HPDE6-E6E7 (cell line): Measurements from ENCODE around the gene CNDP1.
"Not testable (repeated sequence)": the region's sequence is repeated elsewhere in the genome, so short reads cannot be mapped to it uniquely, and the experiment has no call there.

ENCODE experiments used
- DNase-seq: peaks from one replicate; pipeline ENCODE4 v3.0.0; 2011; ENCODE audit warnings: missing footprints; ENCODE audit errors: extremely low spot score

Gene CNDP1

DNA sequence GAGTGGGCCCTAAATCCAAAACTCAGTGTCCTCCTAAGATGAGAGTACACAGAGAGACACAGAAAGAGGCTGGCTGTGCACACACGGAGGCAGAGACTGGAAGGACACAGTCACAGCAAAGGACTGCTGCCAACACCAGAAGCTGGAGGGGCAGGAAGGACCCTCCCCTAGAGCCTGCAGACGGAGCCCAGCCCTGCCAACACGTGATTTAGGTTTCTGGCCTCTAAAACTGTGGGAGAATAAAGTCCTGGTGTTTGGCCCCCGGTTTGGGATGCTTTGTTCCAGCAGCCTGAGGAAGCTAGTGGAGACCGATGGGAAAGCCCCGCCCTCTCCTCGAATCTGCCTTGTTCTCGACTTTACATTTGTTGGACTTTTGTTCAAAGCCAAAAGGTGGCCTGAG, 10.6 kb downstream of the CNDP1 start:
- no peak for DNase-seq

DNA sequence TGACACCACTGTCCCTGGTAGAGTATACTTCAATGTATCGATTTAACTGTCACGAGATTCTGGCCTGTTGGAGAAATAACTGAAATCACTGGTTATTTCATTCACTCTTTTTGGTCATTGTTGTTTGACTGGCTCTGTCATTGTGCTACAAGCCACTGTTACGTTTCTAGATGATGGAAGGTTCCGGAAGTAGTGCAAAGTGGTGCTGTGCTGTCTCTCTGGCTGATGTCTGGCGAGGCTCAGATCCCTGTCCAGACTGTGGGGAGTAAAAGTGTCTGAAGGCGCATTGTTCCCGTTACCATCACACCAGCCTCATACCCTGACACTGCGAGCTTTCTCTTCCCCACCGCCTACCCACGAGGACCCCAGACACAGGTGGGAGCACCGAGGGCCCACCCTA, 11.7 kb downstream of the CNDP1 start:
- DNase-seq = no peak

DNA sequence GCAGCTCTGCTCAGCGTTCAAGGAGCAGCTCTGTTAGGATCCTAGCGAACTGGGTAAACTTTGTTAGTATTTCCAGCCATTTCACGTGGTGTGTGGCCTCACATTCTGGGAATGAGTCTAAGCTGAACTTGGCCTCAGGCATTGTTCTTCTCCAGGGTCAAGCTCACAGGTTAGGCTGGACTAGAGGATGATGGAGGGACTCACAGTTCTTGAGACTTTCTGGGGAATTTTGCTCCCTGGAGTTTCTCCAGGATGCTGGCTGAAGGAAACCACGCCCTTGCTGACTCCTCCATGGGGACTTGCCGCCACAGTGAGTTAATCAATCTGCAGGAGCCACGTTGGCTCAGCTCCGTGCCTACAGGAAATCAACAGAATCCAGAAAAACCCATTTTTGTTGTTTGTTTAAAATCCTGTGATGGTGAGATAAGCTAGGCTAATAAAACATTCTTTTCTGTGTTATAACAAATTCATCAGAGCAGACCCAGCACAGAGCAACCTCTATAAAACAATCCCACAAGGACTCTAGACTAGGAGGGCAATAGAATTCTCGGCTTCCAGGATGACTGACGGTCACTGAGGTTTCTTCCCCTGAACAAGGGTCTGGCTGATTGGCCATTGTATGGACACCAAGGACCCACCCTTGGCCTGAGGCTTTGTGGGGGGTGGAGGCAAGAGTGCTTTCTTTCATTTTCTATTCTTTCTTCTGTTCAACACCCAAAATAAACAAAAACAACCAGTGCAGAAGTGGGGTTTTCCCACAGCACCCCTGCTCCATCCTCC, 12.6 kb downstream of the CNDP1 start:
- DNase-seq = no peak

DNA sequence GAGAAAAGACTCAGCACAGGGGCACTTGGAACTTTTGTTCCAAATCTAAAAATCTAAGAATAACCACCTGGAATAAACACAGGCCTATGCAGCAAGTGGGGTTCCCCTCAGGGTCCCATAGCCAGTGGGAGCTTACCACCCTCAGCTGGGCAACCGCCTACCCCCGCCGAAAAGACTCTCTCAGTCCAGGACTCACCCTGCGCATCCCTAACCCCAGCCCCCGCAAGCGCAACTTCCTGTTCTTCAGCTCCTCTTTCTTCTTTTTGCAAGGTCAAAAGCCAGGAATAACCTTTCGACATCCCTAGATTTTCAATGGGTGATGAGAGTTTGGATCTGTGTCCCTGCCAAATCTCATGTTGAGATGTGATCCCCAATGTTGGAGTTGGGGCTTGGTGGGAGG, 13.6 kb downstream of the CNDP1 start:
- DNase-seq = no peak

DNA sequence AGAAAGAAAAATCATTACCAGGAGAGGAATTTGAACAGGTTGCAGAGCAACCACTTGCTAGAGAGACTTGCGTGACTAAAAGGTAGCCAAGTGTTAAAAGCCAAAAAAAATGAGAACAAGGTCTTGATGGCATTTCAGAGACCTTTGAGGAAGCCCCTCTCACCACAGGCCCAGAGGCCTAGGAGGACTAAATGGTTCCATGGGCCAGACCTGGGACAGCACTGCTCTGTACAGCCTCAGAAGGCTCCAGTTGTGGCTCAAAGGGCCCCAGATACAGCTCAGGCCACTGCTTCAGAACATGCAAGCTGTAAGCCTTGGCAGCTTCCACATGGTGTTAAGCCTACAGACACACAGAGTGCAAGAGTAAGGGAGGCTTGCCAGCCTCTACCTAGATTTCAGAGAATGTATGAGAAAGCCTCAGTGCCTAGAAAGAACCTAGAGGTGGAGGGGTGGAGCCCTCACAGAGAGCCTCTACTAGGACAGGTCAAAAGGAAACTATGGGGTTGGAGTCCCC, 15.3 kb downstream of the CNDP1 start:
- no peak for DNase-seq

DNA sequence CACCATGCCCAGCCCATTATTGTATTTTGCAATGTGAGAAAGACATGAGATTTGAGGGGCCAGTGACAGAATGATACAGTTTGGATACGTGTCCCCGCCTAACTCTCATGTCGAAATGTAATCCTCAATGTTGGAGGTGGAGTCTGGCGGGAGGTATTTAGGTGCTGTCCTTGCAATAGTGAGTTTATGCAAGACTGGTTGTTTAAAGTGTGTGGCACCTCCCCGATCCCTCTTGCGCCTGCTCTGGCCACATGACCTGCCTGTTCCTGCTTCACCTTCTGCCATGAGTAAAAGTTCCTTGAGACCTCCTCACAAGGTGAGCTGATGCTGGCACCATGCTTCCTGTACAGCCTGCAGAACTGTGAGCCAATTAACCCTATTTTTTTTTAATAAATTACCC, 16.6 kb downstream of the CNDP1 start:
- no peak for DNase-seq

DNA sequence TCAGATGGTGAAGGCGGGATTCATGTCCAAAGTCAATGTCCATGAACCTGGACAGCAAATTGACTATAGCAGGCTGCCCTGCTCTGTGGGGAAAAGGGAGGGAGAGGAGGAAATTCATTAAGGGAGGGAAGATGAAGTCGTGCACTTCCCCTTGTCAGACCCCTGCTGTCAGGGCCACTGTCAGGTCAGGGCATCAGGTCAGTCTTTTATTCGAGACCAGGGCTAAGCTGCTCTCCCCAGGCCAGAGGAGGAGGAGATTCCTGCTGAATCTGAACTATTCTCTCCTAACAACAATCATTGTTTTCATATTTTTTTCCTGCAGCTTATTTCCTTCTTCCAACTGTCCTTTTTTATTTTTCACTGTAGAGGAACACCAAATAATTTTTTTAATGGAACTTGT, 17.2 kb downstream of the CNDP1 start:
- no peak for DNase-seq

DNA sequence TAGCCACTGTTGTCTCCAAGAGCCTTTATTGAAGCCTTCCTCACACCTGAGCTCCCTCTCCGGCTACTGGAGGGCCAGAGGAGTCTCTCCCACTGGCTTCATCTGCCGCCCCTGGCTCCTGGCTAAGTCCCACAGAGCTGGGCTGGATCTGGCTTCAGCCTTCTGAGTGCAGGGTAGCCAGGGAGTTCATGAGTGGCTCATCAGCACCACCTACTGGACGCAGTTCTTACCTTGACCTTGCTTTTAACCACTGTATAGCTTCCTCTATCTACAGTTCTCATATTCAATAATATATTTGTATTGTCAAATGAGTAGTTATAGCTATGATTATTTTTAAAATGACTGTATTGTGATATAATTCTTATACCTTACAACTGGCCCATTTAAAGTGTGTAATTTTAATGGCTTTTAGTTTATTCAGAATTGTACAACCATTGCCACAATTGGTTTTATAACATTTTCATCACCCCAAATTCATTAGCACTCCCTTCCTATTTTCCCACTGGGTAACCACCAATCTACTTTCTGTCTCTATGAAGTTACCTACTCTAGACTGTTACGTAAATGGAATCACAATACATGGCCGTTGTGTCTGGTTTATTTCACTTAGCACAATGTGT, 17.7 kb downstream of the CNDP1 start:
- peak; percentile 70 for DNase-seq

DNA sequence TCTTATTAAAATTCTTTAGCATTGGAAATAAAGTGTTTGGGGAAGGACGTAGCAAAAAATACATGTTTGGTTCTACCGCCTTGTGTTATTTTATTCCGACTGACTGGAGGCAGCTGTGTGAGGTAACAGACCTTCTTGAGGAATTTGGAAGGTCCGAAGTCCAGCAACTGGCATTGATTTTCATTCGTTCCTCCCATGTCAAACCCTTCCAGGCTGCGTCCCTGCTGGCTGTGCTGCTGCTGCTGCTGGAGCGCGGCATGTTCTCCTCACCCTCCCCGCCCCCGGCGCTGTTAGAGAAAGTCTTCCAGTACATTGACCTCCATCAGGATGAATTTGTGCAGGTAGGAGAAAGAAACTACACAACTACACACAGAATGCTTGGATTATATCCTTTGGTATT, 21.8 kb downstream of the CNDP1 start:
- no peak for DNase-seq

DNA sequence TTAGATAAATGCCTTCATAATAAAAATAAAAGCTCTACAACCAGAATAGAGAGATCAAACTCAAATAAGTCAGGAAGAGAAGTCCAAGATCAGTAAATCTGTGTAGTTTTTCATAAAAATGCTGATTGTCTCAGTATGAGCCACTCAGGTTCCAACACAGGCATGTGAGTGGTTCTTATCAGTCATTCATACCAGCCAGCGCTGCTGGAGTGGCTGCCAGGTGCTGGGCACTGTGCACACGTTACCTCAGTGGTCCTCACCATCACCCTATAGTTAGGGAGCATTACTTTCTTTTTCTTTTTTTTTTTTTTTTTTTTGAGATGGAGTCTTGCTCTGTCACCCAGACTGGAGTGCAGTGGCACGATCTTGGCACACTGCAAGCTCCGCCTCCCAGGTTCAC, 23.8 kb downstream of the CNDP1 start:
- DNase-seq = no peak

DNA sequence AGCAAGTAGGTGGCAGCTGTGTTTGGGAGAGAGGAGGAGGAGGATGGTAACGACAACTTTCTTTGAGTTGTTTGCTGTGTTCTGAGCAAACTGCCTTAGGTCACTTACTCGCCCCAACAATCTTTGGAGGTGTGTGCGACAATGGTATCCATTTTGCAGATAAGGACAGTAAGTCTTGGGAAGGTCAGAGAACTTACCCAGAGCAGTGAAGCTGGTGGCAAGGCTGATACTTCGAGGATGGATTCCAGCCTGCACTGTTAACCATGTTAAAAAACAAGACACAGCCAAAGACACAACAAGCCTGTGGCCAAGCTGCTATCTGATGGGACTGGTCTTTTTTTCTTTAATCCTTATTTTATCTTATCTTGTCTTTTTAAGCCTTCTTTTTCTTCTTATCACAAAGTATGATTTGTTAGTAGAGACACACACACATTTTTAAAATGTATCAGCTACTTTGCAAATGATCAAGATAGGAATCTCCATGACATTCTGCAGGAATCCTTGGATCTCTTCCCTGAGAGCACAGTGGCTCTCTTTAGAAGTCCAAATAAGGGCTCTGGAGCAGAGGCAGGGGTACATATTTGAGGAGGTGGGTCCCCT, 27.9 kb downstream of the CNDP1 start:
- DNase-seq = no peak

DNA sequence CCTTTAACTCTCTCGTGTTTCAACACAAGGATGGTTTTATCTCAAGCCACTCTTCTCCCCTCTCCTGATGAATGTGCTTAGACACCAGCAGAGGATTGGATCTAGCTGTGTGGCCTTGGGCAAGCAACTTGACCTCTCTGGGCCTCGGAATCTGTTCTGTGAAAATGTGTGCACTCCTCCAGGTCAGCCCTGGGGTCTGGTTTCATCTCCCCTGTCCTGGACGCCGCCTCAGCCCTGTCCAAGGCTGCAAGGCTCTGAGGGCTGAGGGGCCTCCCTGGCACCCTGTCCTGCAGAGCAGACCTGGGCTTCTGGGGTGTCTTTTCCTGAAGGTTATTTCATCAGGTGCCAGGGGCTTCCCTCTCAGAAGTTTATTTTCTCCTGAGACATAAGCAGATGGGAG, 28.5 kb downstream of the CNDP1 start:
- DNase-seq = no peak

DNA sequence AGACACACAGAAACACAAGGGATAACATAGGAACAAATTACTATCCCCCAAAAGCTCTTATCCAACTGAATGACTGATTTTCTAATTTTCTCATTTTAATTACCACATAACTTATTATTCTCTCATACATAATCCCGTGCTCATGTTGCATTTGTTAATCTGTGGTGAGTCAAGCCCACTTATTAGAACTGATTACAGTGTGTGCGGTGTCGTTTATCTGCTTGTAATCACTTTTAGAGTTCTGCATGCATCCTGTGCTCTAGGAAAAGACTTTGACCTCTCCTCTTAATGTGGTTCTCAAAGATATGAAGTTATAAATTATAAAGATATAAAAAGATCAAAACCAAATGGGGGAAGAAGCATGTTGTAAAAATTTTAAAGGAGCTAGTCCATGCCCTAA, 29.7 kb downstream of the CNDP1 start:
- no peak for DNase-seq

DNA sequence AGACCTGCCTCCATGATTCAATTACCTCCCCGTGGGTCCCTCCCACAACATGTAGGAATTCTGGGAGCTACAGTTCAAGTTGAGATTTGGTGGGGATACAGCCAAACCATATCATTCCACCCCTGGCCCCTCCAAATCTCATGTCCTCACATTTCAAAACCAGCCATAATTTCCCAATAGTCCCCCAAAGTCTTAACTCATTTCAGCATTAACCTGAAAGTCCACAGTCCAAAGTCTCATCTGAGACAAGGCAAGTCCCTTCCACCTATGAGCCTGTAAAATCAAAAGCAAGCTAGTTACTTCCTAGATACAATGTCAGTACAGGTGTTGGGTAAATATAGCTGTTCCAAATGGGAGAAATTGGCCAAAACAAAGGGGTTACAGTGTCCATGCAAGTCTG, 30.9 kb downstream of the CNDP1 start:
- not testable (repeated sequence) for DNase-seq

DNA sequence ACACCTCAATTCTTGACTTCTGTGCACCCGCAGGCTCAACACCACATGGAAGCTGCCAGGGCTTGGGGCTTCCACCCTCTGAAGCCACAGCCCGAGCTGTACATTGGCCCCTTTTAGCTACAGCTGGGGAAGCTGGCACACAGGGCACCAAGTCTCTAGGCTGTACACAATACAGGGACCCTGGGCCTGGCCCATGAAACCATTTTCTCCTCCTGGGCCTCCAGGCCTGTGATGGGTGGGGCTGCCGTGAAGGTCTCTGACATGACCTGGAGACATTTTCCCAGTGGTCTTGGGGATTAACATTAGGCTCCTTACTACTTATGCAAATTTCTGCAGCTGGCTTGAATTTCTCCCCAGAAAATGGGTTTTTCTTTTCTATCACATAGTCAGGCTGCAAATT, 31.7 kb downstream of the CNDP1 start:
- not testable (repeated sequence) for DNase-seq

DNA sequence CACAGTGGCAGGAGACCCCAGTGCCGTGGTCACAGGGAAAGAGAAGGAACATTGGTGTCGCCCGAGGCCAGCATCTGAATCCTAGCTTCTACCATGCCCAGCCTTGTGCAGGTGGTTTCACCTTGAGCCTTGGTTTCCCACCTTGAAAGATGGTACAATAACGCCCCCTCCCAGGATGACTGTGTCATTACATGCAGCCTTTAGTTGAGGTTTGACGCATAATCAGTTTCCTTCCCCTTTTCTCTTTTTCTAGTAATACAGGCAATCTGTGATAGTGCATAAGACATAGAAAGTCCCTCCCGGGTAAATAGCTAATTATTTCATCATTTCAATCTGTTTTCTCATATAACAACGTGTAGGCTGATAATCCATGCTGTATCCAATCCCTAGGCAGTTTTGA, 33.5 kb downstream of the CNDP1 start:
- no peak for DNase-seq

DNA sequence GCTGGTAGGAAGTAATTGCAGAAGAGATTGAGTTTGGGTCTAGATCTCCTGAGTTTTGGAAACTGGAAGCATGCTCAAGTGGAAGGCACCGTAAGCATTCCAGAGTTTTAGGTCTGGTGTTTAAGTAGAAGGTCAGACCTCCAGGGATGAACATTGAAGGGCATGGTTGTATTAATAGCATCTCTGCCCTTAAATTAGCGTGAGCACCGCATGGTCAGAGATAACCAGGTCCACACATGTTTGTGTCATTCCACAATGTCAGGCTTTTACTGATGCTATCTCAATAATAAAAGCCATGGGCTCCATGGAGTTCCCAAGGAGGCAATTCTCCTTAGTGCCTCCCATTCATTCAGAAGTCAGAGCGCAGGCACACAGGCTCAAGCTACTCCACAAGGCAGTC, 35.1 kb downstream of the CNDP1 start:
- no peak for DNase-seq

DNA sequence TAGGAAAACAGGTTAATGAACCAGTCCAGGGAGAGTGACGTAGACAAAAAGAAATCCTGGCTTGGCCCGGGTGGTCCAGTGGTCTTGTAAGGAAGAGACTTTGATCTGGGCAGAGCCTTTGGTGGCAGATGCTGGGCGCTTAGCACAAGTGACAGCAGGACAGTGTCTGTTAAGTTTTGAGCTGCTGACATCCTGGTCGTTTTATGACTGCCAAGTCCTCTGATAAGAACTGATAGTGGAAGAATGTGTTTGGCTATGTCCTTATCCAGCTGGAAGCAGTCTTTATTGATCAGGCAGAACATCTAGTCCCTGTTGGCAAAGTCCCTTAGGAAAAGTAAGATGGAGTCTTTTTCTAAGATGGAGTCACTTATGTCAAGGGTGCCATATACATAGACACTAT, 36.0 kb downstream of the CNDP1 start:
- no peak for DNase-seq

DNA sequence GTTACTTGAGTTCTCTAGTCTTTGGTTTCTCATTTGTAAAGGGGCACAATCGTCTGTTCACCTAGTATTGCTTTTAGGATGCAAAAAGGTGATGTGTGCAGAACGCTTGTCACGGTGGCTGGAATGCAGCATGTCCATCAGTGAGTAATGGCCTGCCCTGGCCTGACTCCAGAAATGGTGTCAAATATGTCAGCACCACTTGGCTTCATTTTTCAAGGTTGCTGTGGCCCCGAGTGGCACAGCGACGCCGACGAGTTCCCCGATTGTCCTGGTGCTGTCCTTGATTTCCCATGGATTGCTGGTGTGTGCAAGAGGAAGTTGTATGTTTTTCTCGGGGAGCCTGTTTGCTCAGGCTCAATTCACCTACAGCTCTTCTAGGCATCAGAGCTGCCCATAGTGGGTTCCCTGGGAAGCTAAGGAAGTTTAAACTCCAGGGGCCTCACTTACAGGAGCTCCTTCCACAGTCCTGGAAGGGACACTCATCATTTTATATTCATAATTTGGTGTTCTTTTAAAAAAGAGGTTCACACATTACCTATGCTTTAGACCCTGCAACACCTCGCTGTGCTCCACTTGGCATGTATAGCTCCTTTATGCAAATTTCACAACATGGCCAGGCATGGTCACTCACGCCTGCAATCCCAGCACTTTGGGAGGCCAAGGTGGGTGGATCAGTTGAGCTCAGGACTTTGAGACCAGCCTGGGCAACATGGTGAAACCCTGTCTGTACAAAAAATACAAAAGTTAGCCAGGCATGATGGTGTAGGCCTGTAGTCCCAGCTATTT, 37.8 kb downstream of the CNDP1 start:
- DNase-seq = no peak

DNA sequence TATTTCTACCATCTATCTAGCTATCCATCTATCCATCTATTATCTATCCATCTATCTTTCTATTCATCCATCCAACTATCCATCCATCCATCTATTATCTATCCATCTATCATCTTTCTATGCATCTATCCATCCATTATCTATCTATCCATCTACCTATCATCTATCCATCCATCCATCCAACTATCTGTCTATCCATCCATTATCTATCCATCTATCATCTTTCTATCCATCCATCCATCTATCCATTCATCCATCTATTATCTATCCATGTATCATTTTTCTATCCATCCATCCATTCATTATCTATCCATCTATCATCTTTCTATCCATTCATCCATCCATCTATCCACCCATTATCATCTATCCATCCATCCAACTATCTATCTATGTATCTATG, 38.8 kb downstream of the CNDP1 start:
- DNase-seq = no peak

DNA sequence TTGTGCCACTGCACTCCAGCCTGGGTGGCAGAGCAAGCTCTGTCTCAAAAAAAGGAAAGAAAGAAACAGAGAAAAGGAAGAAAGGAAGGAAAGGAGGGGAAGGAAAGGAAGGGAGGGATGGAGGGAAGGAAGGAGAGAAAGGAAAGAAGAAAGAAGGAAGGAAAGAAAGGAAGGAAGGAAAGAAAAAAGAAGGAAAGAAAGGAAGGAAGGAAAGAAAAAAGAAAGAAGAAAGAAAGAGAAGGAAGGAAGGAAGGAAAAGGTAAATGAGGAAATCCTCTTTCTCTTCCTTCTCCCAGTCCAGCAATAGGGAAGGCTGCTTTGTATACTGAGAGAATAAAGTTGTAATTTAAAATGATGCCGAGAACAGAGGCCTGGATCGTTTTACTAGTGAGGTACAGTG, 40.6 kb downstream of the CNDP1 start:
- no peak for DNase-seq

DNA sequence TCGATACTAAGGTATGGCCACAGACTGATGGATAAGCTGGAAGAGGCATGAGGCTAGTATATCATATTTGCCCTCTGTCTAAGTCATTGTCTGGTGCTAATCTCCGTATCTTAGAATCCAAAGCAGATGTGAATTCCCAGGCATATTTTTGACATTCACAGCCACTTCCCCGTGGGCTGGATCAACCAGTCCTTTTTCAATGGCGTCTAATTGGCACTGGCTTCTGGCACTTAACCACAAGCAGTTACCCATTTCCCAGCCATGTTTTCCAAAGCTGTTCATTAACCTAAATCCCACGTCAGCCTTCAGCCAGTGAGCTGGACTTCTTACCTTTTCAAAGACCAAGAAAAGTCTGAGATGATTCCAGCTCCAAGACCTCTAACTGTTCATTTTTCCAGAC, 42.7 kb downstream of the CNDP1 start:
- no peak for DNase-seq
